ENCODE results near the gene SPATA32.

Gene SPATA32

GRCh38 chr17:45227926-45228762 is 33.8 kb downstream of the SPATA32 start:
- no peak for DNase-seq

- DNase-seq, result no peak
Observed at GRCh38 chr17:45227101-45227925, 34.6 kb downstream of the SPATA32 start.

- no peak for DNase-seq
Observed at GRCh38 chr17:45226576-45226975, 35.3 kb downstream of the SPATA32 start.

GRCh38 chr17:45225964-45226530 is 35.8 kb downstream of the SPATA32 start:
- DNase-seq, result peak; percentile 18

GRCh38 chr17:45225051-45225700 is 36.7 kb downstream of the SPATA32 start:
- DNase-seq, result no peak

- no peak for DNase-seq
Observed at GRCh38 chr17:45224671-45225050, 37.2 kb downstream of the SPATA32 start.

GRCh38 chr17:45223539-45224528 is 38.1 kb downstream of the SPATA32 start:
- DNase-seq, result no peak

GRCh38 chr17:45222996-45223538 is 38.8 kb downstream of the SPATA32 start:
- DNase-seq, result no peak

- no peak for DNase-seq
Observed at GRCh38 chr17:45222289-45222995, 39.5 kb downstream of the SPATA32 start.

- no peak for DNase-seq
Observed at GRCh38 chr17:45222014-45222288, 39.9 kb downstream of the SPATA32 start.

- peak; percentile 35 for DNase-seq
Observed at GRCh38 chr17:45221081-45222013, 40.5 kb downstream of the SPATA32 start, which contains the start of gene FMNL1. Gene FMNL1 (plus strand): TSS chr17:45221885. CDS start chr17:45222125, 240 bp downstream.

GRCh38 chr17:45220079-45220478 is 41.8 kb downstream of the SPATA32 start:
- no peak for DNase-seq

- DNase-seq, result peak; percentile 86
Observed at GRCh38 chr17:45218895-45219661, 42.8 kb downstream of the SPATA32 start.

Data from midbrain (tissue), 1 donor.